Measurements from ENCODE around the gene MYO7A. TPM values are rescaled to one million over a fixed set of nuclear protein-coding genes. Genes with fewer than 3 reads are reported as not detected.
A peak's percentile ranks its signal among the peaks of the same experiment; 100 is the strongest.

Gene MYO7A
- total RNA-seq, 1 donor from 2014 or later, result 46.4 TPM

GRCh38 chr11:77186302-77186701 is 58.3 kb downstream of the MYO7A start:
- Histone ChIP-seq H3K9me3 (no peaks in the 10 kb centered on the region), H3K27me3 (no peaks in the 10 kb centered on the region), H3K27ac (no peak overlapping the region), H3K36me3 (no peaks in the 10 kb centered on the region), H3K4me3 (no peak overlapping the region), H3K4me1 (no peaks in the 10 kb centered on the region)
- no peak for DNase-seq (ENCODE audit: low spot score in 2 of 2)
- TF ChIP-seq CTCF (IDR thresholded peaks at IDR 0.05), result no peak
- intact Hi-C loops (cut with DNase I), result no loop called here

GRCh38 chr11:77187111-77187750 is 59.2 kb downstream of the MYO7A start:
- no peak for DNase-seq (ENCODE audit: low spot score in 2 of 2)
- Histone ChIP-seq H3K27ac (no peak overlapping the region), H3K36me3 (no peaks in the 10 kb centered on the region), H3K4me1 (no peaks in the 10 kb centered on the region), H3K27me3 (no peaks in the 10 kb centered on the region), H3K9me3 (no peaks in the 10 kb centered on the region), H3K4me3 (no peak overlapping the region)
- intact Hi-C loops (cut with DNase I), result no loop called here
- no peak for TF ChIP-seq CTCF (IDR thresholded peaks at IDR 0.05)

GRCh38 chr11:77187776-77188632 is 60.0 kb downstream of the MYO7A start:
- Histone ChIP-seq H3K4me1 (no peaks in the 10 kb centered on the region), H3K27ac (no peak overlapping the region), H3K36me3 (no peaks in the 10 kb centered on the region), H3K27me3 (no peaks in the 10 kb centered on the region), H3K4me3 (no peak overlapping the region), H3K9me3 (no peaks in the 10 kb centered on the region)
- peak; percentile 79 to 91 (median 81) for TF ChIP-seq CTCF (IDR thresholded peaks at IDR 0.05)
- DNase-seq (ENCODE audit: low spot score in 2 of 2), result peak in 1 of 2 donors; percentile 83
- intact Hi-C loops (cut with DNase I), result loop anchor here (1.0 kb wide), 2 partner anchors 61 to 141 kb away; no protein-coding TSS in a partner anchor

GRCh38 chr11:77188633-77189491 is 60.8 kb downstream of the MYO7A start:
- no peak overlapping the region for H3K27ac ChIP-seq
- intact Hi-C loops (cut with DNase I), result loop anchor here (1.0 kb wide), 2 partner anchors 62 to 142 kb away; no protein-coding TSS in a partner anchor

More at GRCh38 chr11:77188633-77189491, 60.8 kb downstream of the MYO7A start:
- no peak for DNase-seq (ENCODE audit: low spot score in 2 of 2)
- Histone ChIP-seq H3K36me3 (no peaks in the 10 kb centered on the region), H3K4me3 (no peak overlapping the region), H3K27me3 (no peaks in the 10 kb centered on the region), H3K9me3 (no peaks in the 10 kb centered on the region), H3K4me1 (no peaks in the 10 kb centered on the region)
- TF ChIP-seq CTCF (IDR thresholded peaks at IDR 0.05), result no peak

All from ascending aorta (tissue), 2 donors.